Effector memory CD8-positive, alpha-beta T cell (primary cell): ENCODE results near the gene RUVBL1.
A peak's percentile ranks its signal among the peaks of the same experiment; 100 is the strongest.

ENCODE experiments used
- ATAC-seq: fragments of 150-1000 bp; cut with Tn5 transposase; replicated peaks from 2 replicates; pipeline ENCODE4 v1.10.0; 2021; ENCODE audit warnings: mild to moderate bottlenecking, moderate library complexity
- DNase-seq, 3 experiments: peaks; one replicate each; pipeline ENCODE4 v3.0.0; 2021
- H3K27ac Mint-ChIP-seq, 2 donors: one replicate each; pipeline ENCODE4 v1.8.0; 2022; ENCODE audit warnings: mild to moderate bottlenecking in 2 of 2, mixed read lengths in 2 of 2, moderate library complexity in 2 of 2
- H3K27me3 Mint-ChIP-seq, 2 donors: one replicate each; pipeline ENCODE4 v1.8.0; 2022; ENCODE audit warnings: mixed read lengths in 2 of 2
- H3K36me3 Mint-ChIP-seq: one replicate; pipeline ENCODE4 v1.8.0; 2022; ENCODE audit warnings: mild to moderate bottlenecking, moderate library complexity, mixed read lengths; ENCODE audit not compliant: insufficient read depth
- H3K4me1 Mint-ChIP-seq, 2 donors: one replicate each; pipeline ENCODE4 v1.8.0; 2022; ENCODE audit warnings: low read depth in 2 of 2, mixed read lengths in 2 of 2
- H3K4me3 Mint-ChIP-seq, 2 donors: one replicate each; pipeline ENCODE4 v1.8.0; 2022; ENCODE audit warnings: mild to moderate bottlenecking in 2 of 2, mixed read lengths in 2 of 2, moderate library complexity in 2 of 2
- H3K9me3 Mint-ChIP-seq, 2 donors: one replicate each; pipeline ENCODE4 v1.8.0; 2022; ENCODE audit warnings: mixed read lengths in 2 of 2

RUVBL1 gene

DNA sequence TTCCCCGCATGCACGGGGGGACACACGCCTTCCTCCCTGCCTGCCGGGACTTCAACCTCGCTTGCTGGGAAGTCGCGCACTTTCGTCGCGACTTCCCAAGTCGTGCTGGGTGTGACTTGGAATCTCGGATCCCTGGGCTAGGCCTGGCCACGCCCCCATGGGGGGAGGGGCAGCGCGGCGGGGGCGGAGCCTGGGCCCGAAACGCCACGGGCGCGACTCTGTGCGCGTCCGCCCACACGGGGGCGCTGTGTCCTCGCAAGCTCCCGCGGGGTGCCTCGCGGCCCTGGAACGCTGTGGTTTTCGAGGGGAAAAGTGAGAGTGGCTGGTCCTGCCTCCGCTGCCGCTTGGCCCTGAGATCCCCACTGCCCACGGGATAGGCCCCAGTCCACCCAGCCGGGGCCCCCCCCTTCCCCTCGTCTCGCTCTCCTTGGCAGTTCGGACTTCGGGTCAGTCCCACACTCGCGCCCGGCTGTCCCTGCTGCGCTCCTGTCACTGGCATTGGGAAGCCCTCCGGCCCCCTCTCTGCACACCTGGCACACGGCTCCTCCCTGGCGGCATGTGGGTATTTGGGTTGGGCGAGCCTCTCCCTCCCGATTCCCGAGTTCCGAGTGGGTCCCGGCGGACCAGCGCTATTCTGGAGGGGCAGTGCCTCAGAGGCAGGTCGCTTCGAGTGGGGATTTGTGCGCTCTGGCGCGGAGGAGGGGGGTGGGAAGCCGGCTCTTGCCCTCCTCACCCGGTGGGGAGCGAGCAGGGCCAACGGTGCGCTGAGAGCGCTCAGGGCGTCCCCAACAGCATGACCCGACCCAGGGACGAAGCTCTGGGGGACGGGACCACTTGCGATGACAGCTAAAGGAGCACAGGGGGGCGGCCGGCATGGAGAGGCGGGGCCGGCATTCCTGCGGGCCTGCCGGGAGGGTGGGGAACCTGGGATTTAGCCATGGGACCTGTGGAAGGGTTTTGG is 47.8 kb downstream of the RUVBL1 start:
- H3K4me1 Mint-ChIP-seq = peaks cover 0 to 10% of the 10 kb centered on the region in 2 donors
- ATAC-seq (peak; percentile 89), DNase-seq (peak; percentile 80 to 85 (median 83))
- peaks cover 40% of the 10 kb centered on the region for H3K36me3 Mint-ChIP-seq
- H3K27me3 Mint-ChIP-seq = no peaks in the 10 kb centered on the region
- H3K27ac Mint-ChIP-seq = peak overlapping the region in 1 of 2 donors; percentile 44
- H3K4me3 Mint-ChIP-seq = peak overlapping the region; percentile 60 to 77
- no peaks in the 10 kb centered on the region for H3K9me3 Mint-ChIP-seq

DNA sequence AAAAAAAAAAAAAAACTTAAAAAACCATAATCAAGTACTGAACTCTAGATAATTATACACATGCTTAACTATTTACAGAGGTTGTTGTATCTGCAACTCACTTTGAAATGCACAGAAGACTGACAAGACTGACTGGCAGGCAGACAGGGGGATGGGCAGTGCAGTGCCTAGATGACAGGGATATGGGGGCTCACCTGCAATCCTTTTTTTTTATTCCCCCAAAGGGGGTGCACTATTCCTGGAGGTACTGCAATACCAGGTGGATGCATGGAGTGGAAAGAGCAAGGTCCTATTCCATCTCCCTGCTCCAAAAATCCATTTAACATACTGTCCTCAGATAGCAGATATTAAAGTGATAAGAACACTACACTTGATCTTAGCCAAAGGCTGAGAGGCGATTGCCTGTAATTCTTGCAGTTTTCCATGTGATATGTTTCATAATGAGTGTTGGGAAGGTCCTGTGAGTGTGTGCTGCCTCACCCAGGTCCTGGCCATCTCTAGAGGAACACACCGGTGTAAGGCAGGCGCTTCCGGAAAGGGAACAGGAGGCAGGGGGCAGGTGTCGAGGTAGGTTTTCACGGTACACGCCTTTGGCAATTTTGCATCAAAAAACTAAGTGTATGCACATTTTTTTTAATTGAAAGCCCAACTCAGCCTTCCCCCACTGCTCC is 48.6 kb downstream of the RUVBL1 start:
- peaks cover 0 to 13% of the 10 kb centered on the region in 2 donors for H3K4me1 Mint-ChIP-seq
- H3K27me3 Mint-ChIP-seq = no peaks in the 10 kb centered on the region
- H3K36me3 Mint-ChIP-seq = peaks cover 49% of the 10 kb centered on the region
- peak overlapping the region in 1 of 2 donors; percentile 44 for H3K27ac Mint-ChIP-seq
- ATAC-seq = no peak
- H3K9me3 Mint-ChIP-seq = no peaks in the 10 kb centered on the region
- no peak for DNase-seq
- peak overlapping the region in 1 of 2 donors; percentile 77 for H3K4me3 Mint-ChIP-seq

DNA sequence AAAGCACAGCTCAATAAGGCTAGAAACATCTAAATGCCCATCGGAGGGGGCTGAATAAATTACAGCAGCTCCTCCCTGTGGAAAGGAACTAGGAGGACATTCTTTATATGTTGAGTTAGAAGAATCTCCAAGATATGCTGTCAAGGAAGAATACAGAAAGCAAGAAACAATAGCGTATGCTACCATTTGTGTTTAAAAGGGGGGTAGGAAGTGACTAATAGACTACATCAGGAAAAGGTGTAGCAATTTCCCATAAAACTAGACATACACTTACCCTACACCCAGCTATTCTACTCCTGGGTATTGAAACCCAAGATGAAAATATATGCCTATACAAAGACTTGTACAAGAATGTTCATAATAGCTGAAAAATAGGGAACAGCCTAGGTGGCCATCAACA is 49.8 kb downstream of the RUVBL1 start:
- peak overlapping the region in 1 of 2 donors; percentile 44 for H3K27ac Mint-ChIP-seq
- H3K27me3 Mint-ChIP-seq = no peaks in the 10 kb centered on the region
- ATAC-seq (no peak), DNase-seq (no peak)
- peaks cover 56% of the 10 kb centered on the region for H3K36me3 Mint-ChIP-seq
- H3K4me3 Mint-ChIP-seq = no peak overlapping the region
- H3K4me1 Mint-ChIP-seq = peaks cover 0 to 13% of the 10 kb centered on the region in 2 donors
- H3K9me3 Mint-ChIP-seq = no peaks in the 10 kb centered on the region

- ATAC-seq = no peak
- Mint-ChIP-seq H3K4me1 (peaks cover 2 to 16% of the 10 kb centered on the region in 2 donors), H3K4me3 (no peak overlapping the region), H3K27me3 (no peaks in the 10 kb centered on the region), H3K27ac (peak overlapping the region in 1 of 2 donors; percentile 44), H3K9me3 (no peaks in the 10 kb centered on the region), H3K36me3 (peaks cover 55% of the 10 kb centered on the region)
- DNase-seq = no peak
These were observed 50.4 kb downstream of the RUVBL1 start for GRCh38 chr3:128073185-128073725.

DNA sequence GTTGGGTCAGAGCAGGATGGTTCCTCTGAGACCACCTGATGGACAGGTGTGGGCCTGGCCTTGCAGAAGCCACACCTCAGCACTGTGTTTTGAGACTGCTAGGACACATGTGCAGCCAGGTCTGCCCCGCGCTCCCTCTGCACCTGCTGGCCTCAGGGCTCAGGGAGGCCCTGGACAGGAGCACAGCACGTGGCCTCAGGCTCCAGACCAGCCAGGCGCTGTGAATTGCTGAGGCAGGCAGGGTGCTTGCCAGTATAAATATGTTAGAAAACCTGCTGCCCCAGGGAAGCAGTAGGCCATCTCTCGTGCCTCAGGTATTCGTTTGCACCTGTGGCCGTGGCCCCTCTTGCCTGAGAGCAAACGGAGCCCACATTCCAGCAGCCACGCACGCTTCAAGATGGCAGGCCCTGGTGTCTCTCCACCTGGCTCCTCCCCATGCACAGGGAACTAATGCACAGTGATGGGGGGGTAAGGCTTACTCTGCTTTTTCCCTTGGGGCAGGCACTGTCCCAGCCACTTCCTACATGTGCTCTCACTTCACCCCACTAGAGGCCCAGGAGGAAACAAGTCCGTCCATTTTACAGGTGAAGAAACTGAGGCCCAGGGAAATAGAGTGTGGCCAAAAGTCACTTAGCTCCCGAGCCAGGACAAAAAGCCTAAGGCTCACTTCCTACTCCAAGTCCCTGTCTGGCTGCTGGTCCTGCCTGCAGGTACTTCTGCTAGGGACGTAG is 51.0 kb downstream of the RUVBL1 start:
- Mint-ChIP-seq H3K4me3 (no peak overlapping the region), H3K27ac (peak overlapping the region in 1 of 2 donors; percentile 60), H3K27me3 (no peaks in the 10 kb centered on the region), H3K36me3 (peaks cover 60% of the 10 kb centered on the region), H3K4me1 (peaks cover 5 to 18% of the 10 kb centered on the region in 2 donors), H3K9me3 (no peaks in the 10 kb centered on the region)
- DNase-seq (no peak), ATAC-seq (no peak)

GRCh38 chr3:128071771-128072453 is 51.7 kb downstream of the RUVBL1 start:
- no peaks in the 10 kb centered on the region for H3K9me3 Mint-ChIP-seq
- H3K27me3 Mint-ChIP-seq = no peaks in the 10 kb centered on the region
- H3K27ac Mint-ChIP-seq = peak overlapping the region in 1 of 2 donors; percentile 60
- H3K36me3 Mint-ChIP-seq = peaks cover 67% of the 10 kb centered on the region
- DNase-seq (no peak), ATAC-seq (no peak)
- H3K4me1 Mint-ChIP-seq = peaks cover 5 to 18% of the 10 kb centered on the region in 2 donors
- no peak overlapping the region for H3K4me3 Mint-ChIP-seq

DNA sequence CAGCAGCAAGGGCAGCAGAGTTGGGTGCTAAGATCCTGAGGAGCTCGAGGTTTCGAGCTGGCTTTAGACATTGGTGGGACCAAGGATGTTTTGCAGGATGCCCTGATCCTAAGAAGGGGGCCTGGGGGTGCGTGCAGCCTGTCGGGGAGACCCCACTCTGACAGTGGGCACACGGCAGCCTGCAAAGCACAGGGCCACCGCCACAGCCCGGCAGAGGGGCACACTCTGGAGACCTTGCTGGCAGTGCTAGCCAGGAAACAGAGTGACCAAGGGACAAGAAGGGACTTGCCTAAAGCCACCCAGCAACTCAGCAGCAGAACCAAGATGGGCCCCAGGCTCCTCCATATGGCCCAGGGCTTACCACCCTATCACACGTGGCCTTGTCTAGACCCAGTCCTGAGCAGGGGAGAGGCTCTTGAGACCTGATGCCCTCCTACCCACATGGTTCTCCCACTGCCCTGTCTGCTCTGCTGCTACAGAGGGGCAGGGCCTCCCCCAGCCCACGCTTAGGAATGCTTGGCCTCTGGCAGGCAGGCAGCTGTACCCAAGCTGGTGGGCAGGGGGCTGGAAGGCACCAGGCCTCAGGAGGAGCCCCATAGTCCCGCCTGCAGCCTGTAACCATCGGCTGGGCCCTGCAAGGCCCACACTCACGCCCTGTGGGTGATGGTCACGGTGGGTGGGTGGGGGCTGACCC is 52.6 kb downstream of the RUVBL1 start:
- Mint-ChIP-seq H3K27ac (peak overlapping the region in 1 of 2 donors; percentile 60), H3K9me3 (no peaks in the 10 kb centered on the region), H3K4me3 (no peak overlapping the region), H3K36me3 (peaks cover 73% of the 10 kb centered on the region), H3K27me3 (no peaks in the 10 kb centered on the region), H3K4me1 (peaks cover 5 to 17% of the 10 kb centered on the region in 2 donors)
- ATAC-seq = no peak
- no peak for DNase-seq

GRCh38 chr3:128069271-128069670 is 54.3 kb downstream of the RUVBL1 start:
- peaks cover 85% of the 10 kb centered on the region for H3K36me3 Mint-ChIP-seq
- ATAC-seq (no peak), DNase-seq (no peak)
- no peaks in the 10 kb centered on the region for H3K9me3 Mint-ChIP-seq
- no peaks in the 10 kb centered on the region for H3K27me3 Mint-ChIP-seq
- H3K4me3 Mint-ChIP-seq = no peak overlapping the region
- H3K27ac Mint-ChIP-seq = peak overlapping the region in 1 of 2 donors; percentile 72
- H3K4me1 Mint-ChIP-seq = peaks cover 9 to 13% of the 10 kb centered on the region in 2 donors

DNA sequence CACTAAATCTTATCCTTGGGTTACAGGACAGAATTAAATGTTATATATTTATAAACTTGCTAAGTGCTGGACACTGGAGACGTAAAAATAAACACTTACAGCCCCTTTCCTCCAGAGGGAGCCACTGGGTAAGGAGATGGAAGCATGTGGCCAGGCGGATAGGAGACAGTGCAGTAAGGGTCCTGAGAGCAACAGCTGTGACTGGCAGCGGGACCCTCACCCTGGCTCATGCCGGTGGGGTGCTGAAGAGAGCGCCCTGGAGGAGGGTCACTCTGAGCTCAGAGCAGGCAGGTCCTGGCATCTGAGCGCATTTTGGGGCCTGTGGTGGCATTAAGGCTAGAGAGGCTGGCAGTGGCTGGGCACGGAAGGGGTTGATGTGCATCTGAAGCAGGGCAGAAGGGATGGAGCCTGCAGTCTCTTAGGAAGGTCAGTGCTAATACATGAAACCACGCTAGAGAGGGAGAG is 55.4 kb downstream of the RUVBL1 start:
- Mint-ChIP-seq H3K4me3 (peak overlapping the region in 1 of 2 donors; percentile 15), H3K27ac (no peak overlapping the region), H3K36me3 (peaks cover 91% of the 10 kb centered on the region), H3K27me3 (no peaks in the 10 kb centered on the region), H3K9me3 (no peaks in the 10 kb centered on the region), H3K4me1 (peaks cover 13% of the 10 kb centered on the region in 2 donors)
- DNase-seq = peak in 2 of 3 experiments; percentile 20 to 31
- ATAC-seq = peak; percentile 68

GRCh38 chr3:128067489-128067888 is 56.1 kb downstream of the RUVBL1 start:
- ATAC-seq (no peak), DNase-seq (no peak)
- no peak overlapping the region for H3K4me3 Mint-ChIP-seq
- H3K36me3 Mint-ChIP-seq = peaks cover 94% of the 10 kb centered on the region
- no peaks in the 10 kb centered on the region for H3K27me3 Mint-ChIP-seq
- H3K27ac Mint-ChIP-seq = no peak overlapping the region
- H3K4me1 Mint-ChIP-seq = peaks cover 14% of the 10 kb centered on the region in 2 donors
- no peaks in the 10 kb centered on the region for H3K9me3 Mint-ChIP-seq

DNA sequence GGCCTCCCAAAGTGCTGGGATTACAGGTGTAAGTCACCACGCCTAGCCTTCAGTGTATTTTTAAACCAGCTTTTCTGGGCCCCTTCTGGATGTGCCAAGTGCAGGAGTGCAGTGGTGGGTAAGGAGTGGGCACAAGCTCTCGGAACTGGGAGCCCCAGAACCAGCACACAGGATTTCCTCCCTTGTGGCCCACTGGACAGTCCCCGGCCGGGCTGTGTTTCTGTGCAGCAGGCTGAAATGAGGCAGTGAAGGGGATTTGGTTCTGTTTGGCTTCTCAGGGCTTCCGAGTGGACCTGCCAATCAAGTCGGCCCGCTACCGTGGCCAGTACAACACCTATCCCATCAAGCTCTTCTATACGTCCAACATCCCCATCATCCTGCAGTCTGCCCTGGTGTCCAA is 56.9 kb downstream of the RUVBL1 start:
- ATAC-seq (no peak), DNase-seq (no peak)
- H3K36me3 Mint-ChIP-seq = peaks cover 95% of the 10 kb centered on the region
- H3K9me3 Mint-ChIP-seq = no peaks in the 10 kb centered on the region
- H3K27me3 Mint-ChIP-seq = no peaks in the 10 kb centered on the region
- peaks cover 20 to 22% of the 10 kb centered on the region in 2 donors for H3K4me1 Mint-ChIP-seq
- peak overlapping the region in 1 of 2 donors; percentile 65 for H3K27ac Mint-ChIP-seq
- H3K4me3 Mint-ChIP-seq = no peak overlapping the region

DNA sequence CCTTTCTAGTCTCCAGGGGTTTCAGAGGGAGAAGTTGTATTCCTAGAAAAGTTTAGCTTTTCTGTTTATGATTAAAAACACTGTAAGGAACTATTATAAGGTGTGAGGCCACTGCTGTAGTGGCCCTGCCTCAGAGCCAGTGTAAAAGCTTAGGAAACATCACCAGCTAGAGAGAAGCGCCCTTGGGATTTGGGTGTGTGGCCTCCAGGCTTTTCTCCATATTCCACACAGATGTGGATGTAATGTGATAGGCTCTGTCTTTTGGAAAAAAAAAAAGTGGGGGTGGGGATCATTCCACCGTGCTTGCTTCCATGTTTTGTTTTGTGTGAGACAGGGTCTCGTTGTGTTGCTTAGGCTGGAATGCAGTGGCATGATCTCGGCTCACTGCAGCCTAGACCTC is 57.5 kb downstream of the RUVBL1 start:
- H3K27ac Mint-ChIP-seq = no peak overlapping the region
- no peak overlapping the region for H3K4me3 Mint-ChIP-seq
- H3K27me3 Mint-ChIP-seq = no peaks in the 10 kb centered on the region
- H3K4me1 Mint-ChIP-seq = peaks cover 21 to 26% of the 10 kb centered on the region in 2 donors
- H3K9me3 Mint-ChIP-seq = no peaks in the 10 kb centered on the region
- DNase-seq = no peak
- ATAC-seq = no peak
- H3K36me3 Mint-ChIP-seq = peaks cover 93% of the 10 kb centered on the region
